ENCODE data around the gene CBX1. TPM values are rescaled to one million over a fixed set of nuclear protein-coding genes. Genes with fewer than 3 reads are reported as not detected.
"Not testable (repeated sequence)": the region's sequence is repeated elsewhere in the genome, so short reads cannot be mapped to it uniquely, and the experiment has no call there.

The CBX1 gene
- total and polyA plus RNA-seq, 5 donors, result 29.2 to 37.9 (median 33.2) TPM

GRCh38 chr17:48037036-48037837, 64.0 kb downstream of the CBX1 start, which contains the start of gene COPZ2:
Gene COPZ2 (minus strand): TSS chr17:48037797. CDS start chr17:48037777, 20 bp downstream.
- ATAC-seq (peak; percentile 87), DNase-seq (peak; percentile 67 to 90 (median 89))
- Histone ChIP-seq H3K9me3 (ENCODE audit: control insufficient read depth, low read length) (no peaks in the 10 kb centered on the region), H3K4me1 (ENCODE audit: control insufficient read depth, insufficient read depth, low read length) (no peaks in the 10 kb centered on the region), H3K27ac (ENCODE audit: low read length) (peak within 1 kb of the TSS; percentile 69), H3K4me3 (ENCODE audit: low read length) (peak within 1 kb of the TSS; percentile 76), H3K27me3 (ENCODE audit: control insufficient read depth, insufficient read depth) (no peaks in the 10 kb centered on the region)
- intact Hi-C loops (cut with DNase I), result no loop called here
- under 1% methylated on average over 73 of the region's 73 CpGs for WGBS

DNA sequence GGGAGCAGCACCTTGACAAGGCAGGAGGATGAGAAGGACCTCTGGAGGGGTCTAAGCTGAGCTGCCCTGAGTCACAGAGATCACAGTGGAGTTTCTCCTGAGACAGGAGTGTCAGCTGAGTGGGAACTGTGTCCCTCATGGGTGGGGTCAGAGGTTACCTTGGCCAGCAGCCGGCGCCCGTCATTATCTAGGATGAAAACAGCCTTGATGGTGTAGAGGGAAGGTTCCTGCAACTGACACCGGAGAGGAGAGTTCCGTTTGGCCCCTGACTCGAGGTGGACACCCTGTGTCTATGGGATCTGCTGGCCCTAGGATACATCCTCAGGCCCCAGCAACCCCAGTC, 64.6 kb downstream of the CBX1 start:
- ATAC-seq, result peak in 1 of 2 donors; percentile 8
- intact Hi-C loops (cut with DNase I), result no loop called here
- Histone ChIP-seq H3K4me1 (ENCODE audit: control insufficient read depth, insufficient read depth, low read length) (no peaks in the 10 kb centered on the region), H3K9me3 (ENCODE audit: control insufficient read depth, low read length) (no peaks in the 10 kb centered on the region), H3K27me3 (ENCODE audit: control insufficient read depth, insufficient read depth) (no peaks in the 10 kb centered on the region), H3K27ac (ENCODE audit: low read length) (no peak overlapping the region), H3K4me3 (ENCODE audit: low read length) (peak overlapping the region; percentile 76)
- peak in 1 of 3 donors; percentile 66 for DNase-seq
- WGBS, result 27% methylated on average over 6 of the region's 6 CpGs

- DNase-seq; H3K27ac ChIP-seq (ENCODE audit: low read length); ATAC-seq; H3K27me3 ChIP-seq (ENCODE audit: control insufficient read depth, insufficient read depth); H3K9me3 ChIP-seq (ENCODE audit: control insufficient read depth, low read length); H3K4me3 ChIP-seq (ENCODE audit: low read length); H3K4me1 ChIP-seq (ENCODE audit: control insufficient read depth, insufficient read depth, low read length); intact Hi-C loops (cut with DNase I): not testable (repeated sequence)
- 89% methylated on average over 12 of the region's 12 CpGs for WGBS
Observed at GRCh38 chr17:48034734-48035133, 66.5 kb downstream of the CBX1 start.

DNA sequence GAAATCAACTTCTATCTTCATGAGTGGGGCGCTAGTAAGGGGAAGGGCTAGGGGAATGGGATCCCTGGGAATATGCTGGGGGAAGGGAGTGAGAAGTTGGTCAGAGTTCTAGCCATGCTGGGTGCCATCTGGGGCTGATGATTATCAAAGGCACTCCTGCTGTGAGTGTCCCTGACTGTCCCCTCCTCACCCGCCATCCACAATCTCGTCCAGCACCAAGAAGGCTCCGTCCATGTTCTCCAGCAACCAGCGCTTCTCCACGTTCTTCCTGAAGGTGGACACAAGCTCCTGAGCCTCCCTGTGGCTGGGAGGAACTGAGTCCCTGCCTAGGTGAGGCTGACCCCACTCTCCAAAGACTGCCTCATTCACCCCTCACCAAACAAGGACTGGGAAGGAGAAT, 69.3 kb downstream of the CBX1 start:
- DNase-seq (no peak), ATAC-seq (no peak)
- no peak overlapping the region for H3K4me3 ChIP-seq (ENCODE audit: low read length)
- no peaks in the 10 kb centered on the region for H3K27me3 ChIP-seq (ENCODE audit: control insufficient read depth, insufficient read depth)
- WGBS, result 87% methylated on average over 6 of the region's 6 CpGs
- intact Hi-C loops (cut with DNase I), result no loop called here
- no peak overlapping the region for H3K27ac ChIP-seq (ENCODE audit: low read length)
- H3K4me1 ChIP-seq (ENCODE audit: control insufficient read depth, insufficient read depth, low read length), result peaks cover under 1% of the 10 kb centered on the region
- H3K9me3 ChIP-seq (ENCODE audit: control insufficient read depth, low read length), result no peaks in the 10 kb centered on the region

DNA sequence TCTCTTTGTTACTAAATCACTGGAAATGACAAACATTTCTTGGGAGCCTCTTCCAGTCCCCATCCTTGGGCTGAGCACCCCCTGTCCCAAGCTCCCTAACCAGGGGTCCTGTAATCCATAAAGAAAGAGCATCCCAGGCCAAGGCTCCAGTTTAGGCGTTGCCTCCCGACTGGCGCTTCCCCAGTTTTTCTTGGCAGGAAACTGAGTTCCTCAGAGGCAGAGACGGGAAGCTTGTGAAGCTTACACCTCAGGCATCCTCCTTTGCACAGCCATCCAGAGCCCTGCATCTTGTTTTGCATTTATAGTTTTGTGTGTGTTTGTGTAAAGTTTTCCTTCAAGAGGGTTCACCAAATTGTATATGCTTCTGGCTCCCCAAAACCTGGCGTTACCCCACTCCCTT, 70.7 kb downstream of the CBX1 start:
- Histone ChIP-seq H3K4me3 (ENCODE audit: low read length) (no peak overlapping the region), H3K27me3 (ENCODE audit: control insufficient read depth, insufficient read depth) (no peaks in the 10 kb centered on the region), H3K4me1 (ENCODE audit: control insufficient read depth, insufficient read depth, low read length) (peaks cover 6% of the 10 kb centered on the region), H3K9me3 (ENCODE audit: control insufficient read depth, low read length) (no peaks in the 10 kb centered on the region), H3K27ac (ENCODE audit: low read length) (peak overlapping the region; percentile 2)
- intact Hi-C loops (cut with DNase I), result no loop called here
- peak in 1 of 2 donors; percentile 47 for ATAC-seq
- 38% methylated on average over 5 of the region's 5 CpGs for WGBS
- DNase-seq, result peak in 2 of 3 donors; percentile 51 to 78

- Histone ChIP-seq H3K9me3 (ENCODE audit: control insufficient read depth, low read length) (no peaks in the 10 kb centered on the region), H3K27ac (ENCODE audit: low read length) (no peak overlapping the region), H3K4me1 (ENCODE audit: control insufficient read depth, insufficient read depth, low read length) (peaks cover 6% of the 10 kb centered on the region), H3K27me3 (ENCODE audit: control insufficient read depth, insufficient read depth) (no peaks in the 10 kb centered on the region), H3K4me3 (ENCODE audit: low read length) (no peak overlapping the region)
- ATAC-seq (no peak), DNase-seq (no peak)
- 68% methylated on average over 1 of the region's 1 CpG for WGBS
- intact Hi-C loops (cut with DNase I), result loop anchor here in 3 of 4 donors (5.0 to 10.0 kb wide), 5 partner anchors 44 to 586 kb away; partner anchors contain the start of genes CBX1 (in 1 of the 3), HOXB7 (in 1 of the 3), HOXB8 (in 1 of the 3) and SNX11 (in 1 of the 3)
Observed at GRCh38 chr17:48028736-48029135, 72.5 kb downstream of the CBX1 start.

- no peak for DNase-seq
- H3K27ac ChIP-seq (ENCODE audit: low read length), result no peak overlapping the region
- 75% methylated on average over 12 of the region's 12 CpGs for WGBS
- no peaks in the 10 kb centered on the region for H3K27me3 ChIP-seq (ENCODE audit: control insufficient read depth, insufficient read depth)
- no peaks in the 10 kb centered on the region for H3K9me3 ChIP-seq (ENCODE audit: control insufficient read depth, low read length)
- H3K4me1 ChIP-seq (ENCODE audit: control insufficient read depth, insufficient read depth, low read length), result peaks cover 6% of the 10 kb centered on the region
- ATAC-seq, result no peak
- intact Hi-C loops (cut with DNase I), result loop anchor here (2.0 to 10.0 kb wide), 6 partner anchors 45 to 587 kb away; partner anchors contain the start of genes CBX1 (in 1 of the 4), HOXB7 (in 1 of the 4), HOXB8 (in 1 of the 4) and SNX11 (in 1 of the 4)
- H3K4me3 ChIP-seq (ENCODE audit: low read length), result no peak overlapping the region
Observed at GRCh38 chr17:48027322-48027981, 73.8 kb downstream of the CBX1 start.

DNA sequence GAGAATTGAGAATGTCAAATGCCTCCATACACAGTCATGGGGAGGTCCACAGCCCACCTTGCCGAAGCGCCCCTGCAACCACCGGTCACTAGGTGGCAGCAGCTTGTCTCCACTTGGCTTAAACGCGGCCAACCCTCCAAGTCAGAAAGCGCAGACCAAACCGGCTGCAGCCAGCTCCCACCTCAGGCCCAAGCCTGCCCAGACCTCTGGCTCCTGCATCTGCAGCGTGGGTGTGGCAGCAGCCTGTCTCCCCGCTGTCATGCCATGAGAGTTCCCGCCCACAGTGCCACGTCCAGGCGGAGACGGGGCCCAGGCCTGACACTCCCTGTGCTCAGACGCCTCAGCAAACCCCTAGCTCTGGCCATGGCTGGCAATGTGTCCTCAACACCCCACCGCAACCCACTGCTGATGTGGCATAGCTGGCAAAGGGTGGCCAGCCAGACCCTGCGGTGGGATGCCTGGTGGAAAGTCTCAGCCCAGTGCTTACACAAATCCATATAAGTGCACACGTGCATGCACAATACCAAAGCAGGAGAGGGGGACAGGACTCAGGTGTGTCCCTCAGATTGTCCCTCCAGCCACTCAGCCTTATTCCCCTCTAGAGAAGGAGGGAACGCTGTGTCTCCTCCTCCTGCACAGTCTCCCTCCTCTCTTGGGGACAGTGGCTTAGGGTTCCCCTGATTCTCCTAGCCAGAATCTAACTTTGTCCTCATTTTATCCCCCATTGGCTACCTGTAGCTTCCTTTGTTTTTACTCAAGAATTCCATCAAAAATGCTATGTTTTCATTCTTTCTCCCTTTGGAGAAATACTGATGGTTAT, 74.6 kb downstream of the CBX1 start:
- DNase-seq (peak; percentile 88 to 94 (median 93)), ATAC-seq (peak; percentile 42 to 47)
- no peak overlapping the region for H3K27ac ChIP-seq (ENCODE audit: low read length)
- H3K4me3 ChIP-seq (ENCODE audit: low read length), result no peak overlapping the region
- intact Hi-C loops (cut with DNase I), result loop anchor here (1.0 to 10.0 kb wide), 8 partner anchors 46 to 588 kb away; partner anchors contain the start of genes CBX1 (in 1 of the 4), HOXB7 (in 1 of the 4), HOXB8 (in 1 of the 4) and SNX11 (in 1 of the 4)
- WGBS, result 20% methylated on average over 18 of the region's 18 CpGs
- H3K9me3 ChIP-seq (ENCODE audit: control insufficient read depth, low read length), result no peaks in the 10 kb centered on the region
- no peaks in the 10 kb centered on the region for H3K27me3 ChIP-seq (ENCODE audit: control insufficient read depth, insufficient read depth)
- peaks cover 6% of the 10 kb centered on the region for H3K4me1 ChIP-seq (ENCODE audit: control insufficient read depth, insufficient read depth, low read length)

GRCh38 chr17:48025904-48026501, 75.3 kb downstream of the CBX1 start:
- ATAC-seq (no peak), DNase-seq (peak in 2 of 3 donors; percentile 27 to 58)
- intact Hi-C loops (cut with DNase I), result loop anchor here (1.0 to 10.0 kb wide), 8 partner anchors 46 to 589 kb away; partner anchors contain the start of genes CBX1 (in 1 of the 4), HOXB7 (in 1 of the 4), HOXB8 (in 1 of the 4) and SNX11 (in 1 of the 4)
- Histone ChIP-seq H3K4me1 (ENCODE audit: control insufficient read depth, insufficient read depth, low read length) (peaks cover 6% of the 10 kb centered on the region), H3K9me3 (ENCODE audit: control insufficient read depth, low read length) (no peaks in the 10 kb centered on the region), H3K4me3 (ENCODE audit: low read length) (no peak overlapping the region), H3K27ac (ENCODE audit: low read length) (no peak overlapping the region), H3K27me3 (ENCODE audit: control insufficient read depth, insufficient read depth) (no peaks in the 10 kb centered on the region)
- WGBS, result 27% methylated on average over 8 of the region's 8 CpGs

Measured in right cardiac atrium (tissue), 5 donors.